Measurements from ENCODE around the gene CA9.

The CA9 gene

GRCh38 chr9:35697486-35697885, 23.8 kb downstream of the CA9 start:
- no peak overlapping the region for H3K4me3 ChIP-seq (ENCODE audit: low read depth, low read length)
- TF ChIP-seq, protein P1, sequence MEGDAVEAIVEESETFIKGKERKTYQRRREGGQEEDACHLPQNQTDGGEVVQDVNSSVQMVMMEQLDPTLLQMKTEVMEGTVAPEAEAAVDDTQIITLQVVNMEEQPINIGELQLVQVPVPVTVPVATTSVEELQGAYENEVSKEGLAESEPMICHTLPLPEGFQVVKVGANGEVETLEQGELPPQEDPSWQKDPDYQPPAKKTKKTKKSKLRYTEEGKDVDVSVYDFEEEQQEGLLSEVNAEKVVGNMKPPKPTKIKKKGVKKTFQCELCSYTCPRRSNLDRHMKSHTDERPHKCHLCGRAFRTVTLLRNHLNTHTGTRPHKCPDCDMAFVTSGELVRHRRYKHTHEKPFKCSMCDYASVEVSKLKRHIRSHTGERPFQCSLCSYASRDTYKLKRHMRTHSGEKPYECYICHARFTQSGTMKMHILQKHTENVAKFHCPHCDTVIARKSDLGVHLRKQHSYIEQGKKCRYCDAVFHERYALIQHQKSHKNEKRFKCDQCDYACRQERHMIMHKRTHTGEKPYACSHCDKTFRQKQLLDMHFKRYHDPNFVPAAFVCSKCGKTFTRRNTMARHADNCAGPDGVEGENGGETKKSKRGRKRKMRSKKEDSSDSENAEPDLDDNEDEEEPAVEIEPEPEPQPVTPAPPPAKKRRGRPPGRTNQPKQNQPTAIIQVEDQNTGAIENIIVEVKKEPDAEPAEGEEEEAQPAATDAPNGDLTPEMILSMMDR (IDR thresholded peaks at IDR 0.05; ENCODE audit: control insufficient read depth, extremely low read depth, insufficient read depth) = no peak
- no peak for DNase-seq (ENCODE audit: low read depth)

DNA sequence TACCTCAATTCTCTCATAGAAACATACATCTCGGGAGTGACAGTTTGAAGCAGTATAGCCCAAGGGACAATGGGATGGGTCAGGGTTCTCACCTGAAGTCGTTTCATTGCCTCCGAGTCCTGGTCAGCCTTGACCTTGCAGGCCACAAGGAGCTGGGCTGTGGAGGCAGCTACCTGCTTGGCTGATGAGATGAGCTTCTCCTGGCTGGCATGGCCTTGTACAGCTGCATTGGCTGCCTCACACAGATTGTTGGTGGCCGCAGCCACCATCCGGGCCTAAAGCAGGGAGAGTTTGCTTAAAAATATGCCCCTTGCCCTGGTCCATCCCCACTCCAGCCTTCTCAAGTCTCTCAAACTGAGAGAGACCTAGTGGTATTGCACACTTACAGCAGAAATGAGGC, 24.5 kb downstream of the CA9 start:
- H3K4me3 ChIP-seq (ENCODE audit: low read depth, low read length) = no peak overlapping the region
- no peak for DNase-seq (ENCODE audit: low read depth)
- TF ChIP-seq, protein P1 (IDR thresholded peaks at IDR 0.05; ENCODE audit: control insufficient read depth, extremely low read depth, insufficient read depth) = no peak

DNA sequence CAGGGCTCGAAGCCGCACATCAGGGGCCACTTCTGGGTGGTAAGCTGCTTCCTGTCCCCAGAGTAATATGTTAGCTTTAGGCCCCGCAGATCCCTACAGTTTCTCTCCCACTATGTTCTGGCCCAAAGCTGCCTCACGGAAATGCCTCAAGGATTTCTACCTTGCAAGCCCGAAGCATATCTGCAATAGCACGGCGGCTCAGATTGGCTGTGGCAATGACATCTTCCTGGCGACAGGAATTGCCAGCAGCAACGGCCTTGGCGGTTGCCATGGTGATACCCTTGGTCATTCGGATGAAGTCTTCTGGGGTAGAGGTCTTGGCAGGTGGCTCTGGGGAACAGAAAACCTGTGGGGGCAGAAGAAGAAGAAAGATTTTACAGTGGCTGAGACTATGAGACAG, 26.3 kb downstream of the CA9 start:
- no peak overlapping the region for H3K4me3 ChIP-seq (ENCODE audit: low read depth, low read length)
- TF ChIP-seq, protein P1 (IDR thresholded peaks at IDR 0.05; ENCODE audit: control insufficient read depth, extremely low read depth, insufficient read depth) = no peak
- no peak for DNase-seq (ENCODE audit: low read depth)

GRCh38 chr9:35700942-35701341, 27.2 kb downstream of the CA9 start:
- no peak overlapping the region for H3K4me3 ChIP-seq (ENCODE audit: low read depth, low read length)
- DNase-seq (ENCODE audit: low read depth) = no peak
- TF ChIP-seq, protein P1 (IDR thresholded peaks at IDR 0.05; ENCODE audit: control insufficient read depth, extremely low read depth, insufficient read depth) = no peak

GRCh38 chr9:35702696-35703095, 29.0 kb downstream of the CA9 start:
- DNase-seq (ENCODE audit: low read depth) = no peak

GRCh38 chr9:35703906-35704672, 30.4 kb downstream of the CA9 start:
- TF ChIP-seq, protein P1 (IDR thresholded peaks at IDR 0.05; ENCODE audit: control insufficient read depth, extremely low read depth, insufficient read depth) = no peak
- no peak for DNase-seq (ENCODE audit: low read depth)
- no peak overlapping the region for H3K4me3 ChIP-seq (ENCODE audit: low read depth, low read length)

More at GRCh38 chr9:35702696-35703095, 29.0 kb downstream of the CA9 start:
- TF ChIP-seq, protein P1 (IDR thresholded peaks at IDR 0.05; ENCODE audit: control insufficient read depth, extremely low read depth, insufficient read depth) = no peak
- H3K4me3 ChIP-seq (ENCODE audit: low read depth, low read length) = no peak overlapping the region

DNA sequence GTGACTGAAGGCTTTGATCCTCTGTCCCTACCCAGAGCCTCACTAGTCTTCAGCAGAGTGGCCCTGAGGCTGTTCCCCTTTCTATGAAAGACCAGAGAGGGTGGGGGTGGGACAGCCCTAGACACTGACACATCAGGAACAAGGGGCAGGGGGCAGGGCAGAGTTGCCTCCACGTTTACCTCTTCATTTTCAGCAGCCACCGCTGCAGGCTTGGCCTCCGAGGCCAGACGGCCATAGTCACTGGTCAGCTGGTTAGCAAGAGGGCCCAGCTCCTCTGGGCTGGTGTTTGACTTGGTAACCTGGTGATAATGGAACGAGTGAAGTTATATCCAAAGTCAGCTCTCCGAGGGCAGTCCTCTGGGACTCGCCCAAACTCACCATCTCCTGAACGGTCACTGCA, 31.6 kb downstream of the CA9 start:
- no peak overlapping the region for H3K4me3 ChIP-seq (ENCODE audit: low read depth, low read length)
- DNase-seq (ENCODE audit: low read depth) = no peak
- TF ChIP-seq, protein P1 (IDR thresholded peaks at IDR 0.05; ENCODE audit: control insufficient read depth, extremely low read depth, insufficient read depth) = no peak

Measured in LNCaP clone FGC (cell line).